HG03060 (cell line): Measurements from ENCODE around the gene HOXC13.

Experiments used
- ATAC-seq: cut with Tn5 transposase; IDR thresholded peaks from one replicate; pipeline ENCODE4 v1.9.1; 2021; ENCODE audit warnings: low read depth, moderate number of reproducible peaks; ENCODE audit not compliant: unreplicated experiment

Gene HOXC13, protein sequence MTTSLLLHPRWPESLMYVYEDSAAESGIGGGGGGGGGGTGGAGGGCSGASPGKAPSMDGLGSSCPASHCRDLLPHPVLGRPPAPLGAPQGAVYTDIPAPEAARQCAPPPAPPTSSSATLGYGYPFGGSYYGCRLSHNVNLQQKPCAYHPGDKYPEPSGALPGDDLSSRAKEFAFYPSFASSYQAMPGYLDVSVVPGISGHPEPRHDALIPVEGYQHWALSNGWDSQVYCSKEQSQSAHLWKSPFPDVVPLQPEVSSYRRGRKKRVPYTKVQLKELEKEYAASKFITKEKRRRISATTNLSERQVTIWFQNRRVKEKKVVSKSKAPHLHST

DNA sequence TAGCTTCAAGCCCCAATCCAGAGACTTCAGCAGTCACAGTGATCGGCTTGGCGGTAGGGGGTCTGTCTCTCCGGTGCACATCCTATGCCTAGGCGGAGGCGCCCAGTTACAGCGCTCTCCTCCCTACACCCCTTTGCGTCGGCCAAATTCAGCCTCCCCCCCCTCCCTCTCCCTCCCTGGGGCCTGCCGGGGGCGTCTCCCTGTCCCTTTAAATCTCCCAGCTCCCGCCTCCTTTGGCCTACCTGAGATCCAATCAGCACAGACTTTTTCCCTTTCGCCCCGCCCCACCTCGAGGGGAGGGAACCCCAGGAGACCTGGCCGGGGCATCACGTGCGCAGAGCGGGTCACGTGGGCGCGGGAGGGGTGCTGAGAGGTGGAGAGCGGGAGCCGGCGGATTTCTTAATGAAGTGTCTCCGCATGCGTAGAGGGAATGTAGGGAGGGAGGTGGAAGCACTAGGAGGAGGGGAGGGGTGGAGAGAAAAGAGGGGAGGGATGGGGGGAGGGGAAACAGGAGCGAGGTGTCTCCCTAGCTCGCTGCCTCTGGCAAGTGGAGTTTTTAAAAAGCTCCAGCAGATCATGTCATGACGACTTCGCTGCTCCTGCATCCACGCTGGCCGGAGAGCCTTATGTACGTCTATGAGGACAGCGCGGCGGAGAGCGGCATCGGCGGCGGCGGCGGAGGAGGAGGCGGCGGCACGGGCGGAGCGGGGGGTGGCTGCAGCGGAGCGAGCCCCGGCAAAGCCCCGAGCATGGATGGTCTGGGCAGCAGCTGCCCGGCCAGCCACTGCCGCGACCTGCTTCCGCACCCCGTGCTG, at the start of gene HOXC13:
HOXC13 (plus strand) TSS at position 506 of the 815 bp plus-strand sequence; CDS start at position 582, 76 bp downstream.
- ATAC-seq = no peak

DNA sequence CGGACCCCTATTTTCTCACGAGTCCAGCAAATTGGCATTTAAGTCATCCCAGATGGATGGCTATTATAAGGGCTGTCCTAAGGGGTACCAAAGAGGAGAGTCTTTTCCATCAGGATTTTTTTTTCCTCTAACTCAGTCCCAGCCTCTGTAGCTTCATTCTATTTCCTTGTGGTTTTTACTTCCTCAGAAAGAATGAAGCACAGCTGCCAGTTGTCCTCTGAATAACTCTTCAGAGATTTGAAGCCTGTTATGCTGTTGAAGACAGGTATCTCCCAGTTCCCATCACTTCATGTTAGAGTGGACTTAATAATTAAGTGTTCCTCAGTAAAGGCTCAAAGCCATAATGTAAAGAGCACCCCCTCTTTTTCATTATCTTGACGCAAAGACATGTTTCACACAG, 48.5 kb upstream of the HOXC13 start:
- no peak for ATAC-seq

DNA sequence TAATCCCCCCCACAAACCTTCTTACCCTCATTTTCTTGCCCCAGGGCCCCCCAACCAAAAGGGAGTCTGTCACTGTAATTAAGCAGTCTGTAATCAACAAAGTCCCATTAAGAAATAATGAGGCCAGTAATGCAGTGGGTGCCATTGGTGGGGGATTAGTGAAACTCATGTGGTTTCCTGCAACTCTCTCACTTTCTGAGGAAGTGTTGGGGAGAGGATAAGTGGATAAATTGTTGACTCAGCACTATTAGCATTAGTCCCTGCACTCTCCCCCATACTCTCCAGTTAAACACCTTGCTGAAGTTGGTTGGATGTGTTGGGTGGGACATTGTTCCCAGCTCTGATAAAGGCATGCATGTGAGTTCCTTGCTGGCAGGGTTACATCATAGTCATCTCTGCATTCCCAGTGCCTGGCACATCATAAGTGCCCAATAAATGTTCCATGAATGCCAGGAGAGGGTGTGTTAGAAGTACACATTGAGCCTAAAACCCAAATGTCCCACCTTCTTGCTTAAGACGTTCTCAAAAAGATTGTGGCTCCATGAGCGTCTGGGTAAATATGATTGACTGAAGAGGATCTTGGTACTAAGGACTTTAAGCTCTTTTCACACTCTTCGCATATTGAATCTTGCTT, 45.8 kb upstream of the HOXC13 start:
- ATAC-seq = no peak

DNA sequence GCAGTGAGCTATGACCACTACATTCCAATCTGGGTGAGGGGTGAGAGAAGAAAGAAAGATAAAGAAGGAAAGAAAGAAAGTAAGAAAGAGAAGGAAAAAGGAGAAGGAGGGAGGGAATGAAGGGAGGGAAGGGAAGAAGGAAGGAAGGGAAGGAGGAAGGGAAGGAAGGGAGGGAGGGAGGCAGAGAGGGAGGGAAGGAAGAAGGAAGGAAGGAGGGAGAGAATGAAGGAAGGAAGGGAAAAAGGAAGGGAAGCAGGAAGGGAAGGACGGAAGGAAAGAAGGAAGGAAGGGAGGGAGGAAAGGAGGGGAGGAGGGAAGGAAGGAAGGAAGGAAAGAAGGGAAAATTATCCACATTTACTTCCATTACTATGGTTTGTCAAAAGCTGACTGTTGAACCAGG, 39.4 kb upstream of the HOXC13 start:
- no peak for ATAC-seq

DNA sequence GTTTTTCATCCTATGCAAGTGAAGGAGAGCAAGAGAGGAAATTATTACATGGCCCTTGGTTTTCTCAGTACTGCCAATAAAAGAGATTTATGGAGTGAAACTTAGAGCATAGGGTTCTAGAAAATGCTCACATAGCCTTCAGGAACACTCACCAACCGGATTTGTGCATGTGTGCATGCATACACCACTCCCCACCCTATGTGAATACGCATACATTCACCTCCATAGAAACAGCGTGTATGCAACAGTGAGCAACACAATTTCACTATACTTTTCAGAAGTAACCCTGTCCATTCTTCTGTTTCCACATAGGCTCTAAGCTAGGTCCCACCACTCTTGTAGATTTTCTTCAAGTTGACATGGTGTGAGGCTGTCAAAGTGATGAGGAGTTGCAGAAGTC, 31.5 kb upstream of the HOXC13 start:
- ATAC-seq = no peak

DNA sequence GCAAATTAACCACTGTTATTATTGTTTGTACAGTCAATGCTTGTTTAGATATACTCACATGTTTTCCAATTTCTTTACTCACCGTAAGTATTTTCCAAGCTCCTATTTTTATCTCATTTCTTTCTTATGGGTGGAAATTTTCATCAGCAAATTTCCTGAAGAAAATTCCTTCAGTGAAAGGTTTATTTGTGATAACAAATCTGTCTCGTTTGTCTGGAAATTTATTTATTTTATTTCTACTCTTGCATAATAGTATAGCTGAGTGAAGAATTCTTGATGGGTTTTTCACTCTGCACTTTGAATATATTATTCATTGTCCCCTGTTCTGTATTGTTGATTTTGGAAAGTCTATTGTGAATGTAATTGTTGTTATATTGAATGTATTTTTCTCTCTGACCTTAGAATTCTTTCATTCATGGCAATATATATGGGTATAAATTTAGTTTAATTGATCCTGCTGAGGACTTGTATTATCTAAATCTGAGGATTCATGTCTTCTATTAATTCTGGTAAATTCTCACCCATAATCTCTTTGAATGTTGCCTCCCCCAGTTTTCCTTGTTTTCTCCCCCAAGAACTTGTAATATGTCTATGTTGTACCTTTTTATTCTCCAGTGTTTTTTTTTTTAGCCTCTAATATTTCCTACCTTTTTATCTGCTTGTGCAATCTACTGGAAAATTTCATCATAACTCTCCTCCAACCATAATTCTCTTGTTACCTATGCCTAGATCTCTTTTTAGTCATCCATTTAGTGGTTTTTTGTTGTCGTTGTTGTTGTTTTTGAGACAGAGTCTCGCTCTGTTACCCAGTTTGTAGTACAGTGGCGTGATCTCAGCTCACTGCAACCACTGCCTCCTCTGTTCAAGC, 21.6 kb upstream of the HOXC13 start:
- no peak for ATAC-seq

DNA sequence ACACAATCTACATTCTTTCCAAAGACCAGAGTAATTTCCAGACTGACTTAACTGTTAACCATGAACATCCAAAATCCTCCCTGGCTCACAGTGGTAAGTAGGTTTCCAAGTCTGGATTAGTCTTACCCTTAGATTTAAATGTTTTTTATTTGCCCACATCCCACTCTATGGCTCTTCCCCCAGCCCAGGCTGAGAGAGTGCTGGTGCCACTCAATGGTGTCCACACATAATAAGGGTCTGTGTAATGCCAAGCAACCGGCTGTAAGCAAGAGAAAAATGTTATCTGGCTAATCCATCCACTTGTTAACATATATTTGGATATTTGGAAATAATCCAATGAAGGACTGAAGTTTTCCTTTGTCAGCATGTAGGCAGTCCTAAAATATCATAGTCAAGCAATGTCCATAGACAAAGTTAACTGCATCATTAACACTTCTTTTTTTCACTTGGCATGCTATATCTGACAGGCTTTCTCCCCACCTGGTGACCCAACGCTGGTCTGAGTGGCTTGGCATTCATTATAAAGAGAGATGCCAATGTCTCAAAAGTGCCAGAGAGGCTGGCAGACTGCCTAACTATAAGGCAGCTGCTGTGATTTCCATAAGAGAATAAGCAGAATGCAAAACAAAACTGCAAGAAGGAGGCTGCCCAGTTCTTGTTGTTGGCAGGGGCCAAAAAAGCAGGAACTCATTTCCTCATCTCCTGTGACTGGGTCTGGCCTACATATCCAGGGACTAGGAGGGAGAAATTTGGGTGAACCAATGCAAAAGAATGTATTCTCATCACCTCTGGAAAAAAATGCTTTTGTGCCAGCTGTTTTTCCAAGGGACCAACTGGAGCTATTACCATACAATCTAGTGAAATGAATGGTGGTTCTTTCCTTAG, 13.9 kb upstream of the HOXC13 start:
- ATAC-seq = no peak

DNA sequence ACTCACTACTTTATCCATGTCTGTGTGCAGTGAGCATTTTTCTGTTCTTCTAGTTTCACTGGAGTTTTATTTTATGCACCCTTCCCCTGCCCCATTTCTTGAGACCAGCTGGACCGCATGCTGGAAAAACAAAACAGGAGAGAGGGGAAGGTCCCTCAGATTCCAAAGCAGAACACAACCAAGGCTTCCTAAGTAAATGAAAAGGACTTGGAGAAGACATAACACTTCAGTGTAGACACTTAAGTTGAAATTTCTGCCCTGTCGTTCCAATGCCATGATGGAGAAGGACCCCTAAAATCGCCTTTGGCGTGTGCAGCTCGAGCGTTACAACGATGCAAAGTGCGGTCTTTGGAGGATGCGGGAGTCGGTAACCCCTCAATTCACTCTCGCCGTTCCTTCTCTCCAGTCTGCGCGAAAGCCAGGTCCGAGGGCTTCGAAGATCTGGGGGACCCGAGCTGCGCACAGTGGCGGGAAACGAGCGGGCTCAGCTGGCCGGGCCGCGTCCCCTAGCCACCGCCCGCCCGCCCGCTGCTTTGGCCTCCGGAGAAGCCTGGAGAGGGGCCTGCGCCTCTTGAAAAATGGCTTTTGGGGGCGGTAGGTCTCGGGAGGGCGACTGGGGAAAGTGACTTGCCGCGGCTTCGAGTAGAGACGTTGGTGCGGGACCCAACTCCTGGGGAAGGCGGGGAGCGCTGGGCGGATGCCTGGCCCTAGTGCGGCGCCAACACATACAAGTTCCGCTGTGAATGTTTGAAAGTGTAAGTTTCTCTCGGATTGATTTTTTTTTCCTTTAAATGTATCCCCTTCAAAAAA, 11.2 kb upstream of the HOXC13 start:
- ATAC-seq = no peak

DNA sequence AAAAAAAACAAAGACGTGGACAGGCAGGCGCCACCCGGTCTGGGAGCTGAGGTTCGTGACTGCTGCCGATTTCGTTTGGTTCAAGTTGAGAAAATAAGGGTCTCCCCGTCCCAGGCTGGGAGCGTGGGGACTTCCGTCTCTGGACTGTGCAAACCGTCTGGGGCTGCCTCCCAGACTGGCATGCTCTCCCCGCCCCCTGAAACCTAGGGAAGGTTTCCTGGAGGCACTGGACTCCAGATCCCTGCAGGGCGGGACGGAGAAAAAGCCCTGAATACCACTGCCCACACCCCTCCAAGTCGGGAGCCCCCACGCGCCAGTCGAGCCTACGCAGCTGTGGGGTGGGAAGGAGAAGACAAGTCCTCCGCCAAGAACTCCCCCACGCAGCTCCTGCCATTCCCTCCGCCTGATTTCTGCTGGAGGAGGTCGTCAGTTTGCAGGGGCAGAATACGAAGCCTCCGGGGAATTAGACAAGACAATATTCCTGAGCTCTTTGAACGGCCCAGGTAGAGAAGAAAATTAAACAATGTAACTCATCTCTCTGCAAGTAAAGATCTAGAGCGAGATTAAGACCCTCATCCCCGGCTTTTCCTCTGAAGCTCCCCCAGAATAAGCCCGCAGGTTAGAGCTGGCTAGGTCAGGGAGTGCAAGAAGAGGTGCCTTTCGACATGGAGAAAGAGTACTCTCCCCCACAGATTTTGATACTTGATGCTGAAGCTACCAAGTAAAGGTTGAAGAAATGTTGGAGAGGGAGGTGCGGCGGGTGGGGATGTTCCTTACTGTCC, 10.4 kb upstream of the HOXC13 start:
- ATAC-seq = no peak

DNA sequence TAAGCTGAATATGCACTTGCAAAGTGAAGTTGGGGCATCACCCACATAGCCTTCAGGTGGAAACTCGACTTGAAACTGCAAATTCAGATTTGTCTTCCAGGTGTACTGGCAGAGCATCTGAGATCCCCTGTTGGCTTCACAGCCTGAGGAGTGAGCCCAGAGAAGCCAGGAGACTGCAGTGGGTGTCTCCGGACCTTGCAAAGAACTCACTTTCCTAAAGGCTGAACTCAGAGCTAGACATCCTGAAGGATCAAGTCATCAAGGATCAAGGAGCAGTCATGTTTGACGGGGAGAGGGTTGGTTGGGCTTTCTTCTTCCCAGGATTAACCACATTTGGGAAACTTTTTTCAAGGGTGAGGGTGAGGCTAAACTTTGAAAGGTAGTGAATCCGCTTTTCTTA, 9.1 kb upstream of the HOXC13 start:
- ATAC-seq = no peak

DNA sequence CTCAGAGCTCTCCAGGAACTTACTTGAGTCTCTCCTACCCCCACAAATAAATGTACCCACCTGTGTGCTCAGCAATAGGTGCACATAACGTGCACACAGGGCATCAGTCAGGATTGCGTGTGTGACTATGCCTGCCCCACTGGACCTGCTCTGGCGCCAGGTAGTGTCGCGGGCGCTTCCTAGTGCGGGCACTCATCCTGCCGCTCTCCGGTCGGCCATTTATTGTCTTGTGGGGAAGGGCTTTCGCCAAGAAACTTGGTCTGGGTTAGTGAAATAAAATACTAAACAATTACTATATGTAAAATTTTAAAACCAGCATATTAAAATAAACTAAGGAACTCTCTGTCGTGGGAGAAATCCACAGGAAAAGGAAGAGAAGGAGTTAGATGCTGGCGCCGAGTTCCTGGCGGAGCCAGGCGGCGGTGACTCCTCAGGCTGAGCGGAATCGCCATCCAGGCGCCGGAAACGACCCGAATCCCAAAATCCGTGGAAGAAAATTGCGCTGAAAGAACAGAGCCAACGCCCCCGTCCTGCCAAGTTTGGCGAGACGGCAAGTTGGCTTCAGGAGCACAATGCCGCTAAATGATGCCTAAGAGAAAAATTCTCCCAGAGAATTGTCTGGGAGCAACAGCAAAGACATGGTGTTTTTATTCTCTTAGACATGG, 7.9 kb upstream of the HOXC13 start:
- no peak for ATAC-seq

DNA sequence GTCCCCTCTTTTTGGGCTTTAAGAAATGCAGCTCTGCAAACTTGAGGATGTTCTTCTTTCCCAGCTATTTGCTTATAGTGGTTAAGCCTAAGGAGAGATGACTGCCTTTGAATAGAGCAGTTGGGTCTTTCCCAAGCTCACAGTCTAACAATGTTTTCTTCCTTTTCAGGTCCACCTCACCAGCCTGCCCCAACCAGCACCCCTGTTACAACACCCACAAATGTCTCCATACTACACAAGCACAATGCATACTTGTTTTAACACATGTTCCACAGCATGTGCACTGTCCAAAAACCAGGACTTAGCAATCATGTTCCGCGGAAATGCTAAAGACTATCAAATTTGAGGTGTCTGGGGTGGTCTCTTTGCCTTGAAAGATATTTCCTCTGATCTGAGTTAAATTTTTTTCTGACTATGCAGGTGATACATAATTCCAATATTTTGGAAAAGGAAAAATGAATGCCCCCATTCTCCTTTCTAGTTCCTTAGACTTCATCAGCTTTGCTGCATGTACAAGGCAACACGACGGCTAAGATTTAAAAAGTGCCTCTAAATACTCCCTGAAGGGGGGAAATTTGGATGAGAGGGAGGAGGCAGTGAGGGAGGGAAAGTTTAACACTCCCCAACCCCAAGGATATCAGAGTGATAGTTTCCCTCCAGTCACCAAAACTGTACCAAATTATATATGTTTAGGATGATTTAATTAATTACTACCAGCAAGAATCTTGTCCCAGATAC, 6.6 kb upstream of the HOXC13 start:
- no peak for ATAC-seq

DNA sequence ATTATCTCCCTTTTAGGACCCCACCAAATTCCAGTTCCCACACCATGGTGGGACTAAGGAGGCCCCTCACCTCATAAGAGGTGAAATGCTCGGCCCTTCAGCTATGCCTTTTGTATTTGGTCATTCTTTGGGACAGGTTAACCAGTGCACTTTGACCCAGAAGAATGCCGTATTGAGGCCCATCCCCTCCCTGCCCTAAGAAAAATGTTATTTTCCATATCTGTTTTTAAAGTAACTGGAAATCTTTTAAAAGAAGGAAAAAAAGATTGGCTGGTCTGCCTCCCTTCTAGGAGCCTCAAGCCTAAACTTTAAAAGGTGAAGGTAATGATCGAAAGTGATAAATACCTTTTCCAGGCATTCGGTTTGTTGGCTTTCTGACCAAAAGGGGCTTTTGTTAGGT, 5.7 kb upstream of the HOXC13 start:
- ATAC-seq = no peak

DNA sequence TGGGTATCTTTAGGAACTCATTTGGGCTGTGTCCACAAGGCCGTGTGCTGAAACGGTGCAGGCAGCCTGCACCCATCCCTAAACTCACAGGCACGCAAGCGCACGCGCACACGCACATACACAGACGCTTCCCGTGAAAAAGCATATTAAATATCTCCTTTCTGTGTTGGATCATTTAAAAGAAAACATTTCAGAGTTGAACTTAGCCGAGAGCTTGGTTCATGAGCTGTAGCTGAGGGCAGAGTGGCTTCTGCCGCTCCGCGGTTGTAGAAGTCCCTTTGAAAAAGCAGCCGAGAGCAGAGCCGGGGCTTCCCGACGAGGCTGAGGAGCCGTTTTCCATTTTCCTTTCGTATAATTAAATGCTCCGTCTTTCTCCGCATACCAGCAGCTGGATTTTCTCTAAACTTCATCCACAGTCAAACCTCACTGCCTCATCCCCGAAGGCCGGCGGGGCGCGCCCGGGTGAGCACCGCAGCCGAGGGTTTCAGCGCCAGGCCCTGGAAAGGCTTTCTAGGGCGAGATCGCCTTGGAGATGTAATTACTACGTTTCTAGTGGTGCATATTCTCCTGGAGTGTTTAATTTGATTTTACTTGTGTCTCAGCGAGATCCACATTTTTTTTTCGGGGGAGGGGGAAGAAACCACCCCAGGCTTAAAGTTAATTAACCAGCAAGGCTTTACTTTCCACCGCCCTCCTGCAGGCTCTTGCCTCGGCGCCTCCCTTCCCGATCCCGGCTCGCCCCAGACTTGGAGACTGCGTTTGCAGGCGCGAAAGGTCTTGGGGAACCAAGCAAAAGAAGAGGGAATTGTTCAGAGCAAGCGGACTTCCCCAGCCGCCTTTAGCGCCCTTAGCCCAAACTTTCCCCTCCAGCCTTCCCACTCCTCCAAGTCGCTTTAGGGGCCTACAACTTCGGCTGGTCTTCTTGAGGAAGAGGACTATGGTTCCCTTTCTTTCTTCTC, 3.0 kb upstream of the HOXC13 start:
- ATAC-seq = no peak

DNA sequence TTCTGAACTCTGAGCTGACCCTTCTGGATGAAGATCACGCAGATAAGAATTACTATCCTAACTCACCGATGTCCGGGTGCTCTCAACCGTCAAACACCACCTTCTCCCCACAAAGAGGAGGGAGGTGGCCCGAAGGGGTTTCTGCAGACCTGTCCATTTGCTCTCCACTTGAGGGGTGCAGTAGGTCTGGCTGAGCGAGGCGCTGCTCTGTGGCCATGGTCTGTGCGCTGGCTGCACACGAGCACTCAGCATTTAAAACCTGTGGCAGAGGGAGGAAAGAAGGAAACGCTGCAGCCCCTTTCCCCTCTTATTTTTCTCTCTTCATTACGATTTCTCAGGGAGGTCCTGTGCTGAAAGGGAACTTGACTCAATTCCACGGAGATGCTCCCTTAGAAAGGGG, 1.5 kb upstream of the HOXC13 start:
- ATAC-seq = no peak
